ENCODE measurements around the gene SRSF3.
"Not testable (repeated sequence)": the region's sequence is repeated elsewhere in the genome, so short reads cannot be mapped to it uniquely, and the experiment has no call there.

The SRSF3 gene

DNA sequence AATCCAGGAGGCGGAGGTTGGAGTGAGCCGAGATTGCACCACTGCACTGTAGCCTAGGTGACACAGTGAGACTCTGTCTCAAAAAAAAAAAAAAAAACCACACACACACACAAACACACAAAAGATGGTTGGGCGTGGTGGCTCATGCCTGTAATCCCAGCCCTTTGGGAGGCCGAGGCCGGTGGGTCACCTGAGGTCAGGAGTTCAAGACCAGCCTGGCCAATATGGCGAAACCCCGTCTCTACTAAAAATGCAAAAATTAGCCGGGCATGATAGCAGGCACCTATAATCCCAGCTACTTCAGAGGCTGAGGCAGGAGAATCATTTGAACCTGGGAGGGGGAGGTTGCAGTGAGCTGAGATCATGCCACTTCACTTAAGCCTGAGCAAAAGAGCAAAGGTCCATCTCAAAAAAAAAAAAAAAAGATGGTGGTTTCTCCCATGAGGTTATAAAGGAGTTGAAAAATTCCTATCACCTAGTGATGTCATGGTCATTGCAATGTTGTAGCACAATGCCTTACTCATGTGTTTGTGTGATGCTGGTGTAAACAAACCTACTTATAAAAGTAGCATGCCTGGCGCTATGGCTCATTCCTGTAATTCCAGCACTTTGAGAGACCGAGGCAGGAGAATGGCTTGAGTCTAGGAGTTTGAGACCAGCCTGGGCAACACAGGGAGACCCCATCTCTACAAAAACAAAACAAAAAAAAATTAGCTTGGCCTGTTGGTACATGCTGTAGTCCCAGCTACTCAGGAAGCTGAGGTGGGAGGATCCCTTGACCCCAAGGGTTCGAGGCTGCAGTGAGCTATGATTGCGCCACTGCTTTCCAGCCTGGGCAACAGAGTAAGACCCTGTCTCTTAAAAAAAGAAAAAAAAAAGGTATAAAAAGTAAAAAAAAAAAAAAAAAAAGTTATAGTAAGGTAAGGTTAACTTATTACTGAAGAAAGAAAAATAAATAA lies 21.5 kb upstream of the SRSF3 start:
- not testable (repeated sequence) for FAIRE-seq

DNA sequence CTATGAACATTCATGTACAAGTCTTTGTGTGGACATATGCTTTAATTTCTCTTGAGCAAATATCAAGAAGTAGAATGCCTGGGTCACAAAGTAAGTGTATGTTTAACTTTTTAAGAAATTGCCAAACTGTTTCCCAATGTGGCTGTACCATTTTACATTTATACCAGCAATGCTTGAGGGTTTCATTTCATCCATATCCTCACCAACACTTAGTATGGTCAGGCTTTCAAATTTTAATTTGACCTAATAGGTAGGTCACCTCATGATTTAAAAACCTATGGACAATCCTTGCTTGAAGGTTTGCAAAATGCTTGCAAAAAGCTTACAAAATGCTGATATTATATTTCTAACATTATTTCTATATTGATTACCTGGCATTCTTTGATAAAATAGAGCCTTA lies 19.5 kb upstream of the SRSF3 start:
- no peak for FAIRE-seq
- DNase-seq (ENCODE audit: extremely low spot score, insufficient read length, low read depth): no peak

More for the DNA sequence above, 21.5 kb upstream of the SRSF3 start:
- not testable (repeated sequence) for DNase-seq (ENCODE audit: extremely low spot score, insufficient read length, low read depth)

DNA sequence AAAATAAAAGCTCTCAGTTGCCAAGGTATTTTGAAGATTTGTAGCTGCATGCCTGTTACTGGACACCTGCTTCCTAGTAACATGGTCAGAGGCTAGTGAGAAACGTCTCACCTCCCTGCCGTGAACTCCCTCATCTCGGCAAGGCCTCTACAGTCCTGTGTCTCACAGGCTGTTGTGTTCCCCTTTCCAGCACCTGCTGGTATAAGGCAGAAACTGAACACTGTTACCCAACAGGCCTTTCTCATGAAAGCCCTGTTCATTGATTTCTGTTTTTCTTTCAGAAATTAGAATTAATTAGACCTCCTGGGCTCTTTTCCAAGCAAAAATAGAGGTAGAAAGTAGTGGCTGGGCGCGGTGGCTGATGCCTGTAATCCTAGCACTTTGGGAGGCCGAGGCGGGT lies 17.6 kb upstream of the SRSF3 start:
- DNase-seq (ENCODE audit: extremely low spot score, insufficient read length, low read depth) (no peak), FAIRE-seq (no peak)

DNA sequence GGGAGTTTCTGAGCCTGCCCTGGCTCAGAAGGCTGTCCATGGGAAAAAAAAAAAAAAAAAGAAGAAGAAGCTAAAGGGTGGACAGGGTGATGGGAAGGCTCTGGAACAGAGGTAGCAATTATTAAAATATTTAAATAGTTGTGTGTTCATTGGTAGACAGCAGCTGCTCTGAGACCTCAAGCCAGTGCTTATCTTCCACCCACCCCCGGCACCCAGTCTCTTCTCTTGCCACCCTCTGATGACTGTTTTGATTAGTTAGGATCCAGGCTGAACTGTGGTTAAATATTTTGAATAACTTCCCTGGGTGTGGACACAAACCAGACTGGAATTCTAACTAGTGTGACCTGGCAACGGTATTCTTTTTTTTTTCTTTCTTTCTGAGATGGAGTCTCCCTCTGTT lies 16.9 kb upstream of the SRSF3 start:
- DNase-seq (ENCODE audit: extremely low spot score, insufficient read length, low read depth) (no peak), FAIRE-seq (no peak)

DNA sequence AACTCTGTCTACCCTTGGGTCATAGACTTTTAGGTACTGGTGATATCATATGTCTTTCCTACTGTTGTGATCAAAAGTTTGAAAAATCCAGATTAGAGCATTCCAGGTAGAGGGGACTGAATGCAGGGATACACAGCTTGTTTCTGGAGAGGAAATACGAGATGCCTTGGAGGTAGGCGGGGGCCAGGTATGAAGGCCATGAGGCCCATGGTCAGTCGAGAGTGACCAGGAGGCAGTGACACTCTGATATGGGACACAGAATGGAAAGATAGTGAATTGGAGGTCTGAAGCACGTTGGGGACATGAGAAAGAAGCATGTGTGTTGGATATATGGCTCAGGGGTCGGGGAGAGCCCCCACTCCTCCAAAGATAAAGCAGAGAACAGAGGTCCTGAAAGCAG lies 16.1 kb upstream of the SRSF3 start:
- no peak for DNase-seq (ENCODE audit: extremely low spot score, insufficient read length, low read depth)
- no peak for FAIRE-seq

DNA sequence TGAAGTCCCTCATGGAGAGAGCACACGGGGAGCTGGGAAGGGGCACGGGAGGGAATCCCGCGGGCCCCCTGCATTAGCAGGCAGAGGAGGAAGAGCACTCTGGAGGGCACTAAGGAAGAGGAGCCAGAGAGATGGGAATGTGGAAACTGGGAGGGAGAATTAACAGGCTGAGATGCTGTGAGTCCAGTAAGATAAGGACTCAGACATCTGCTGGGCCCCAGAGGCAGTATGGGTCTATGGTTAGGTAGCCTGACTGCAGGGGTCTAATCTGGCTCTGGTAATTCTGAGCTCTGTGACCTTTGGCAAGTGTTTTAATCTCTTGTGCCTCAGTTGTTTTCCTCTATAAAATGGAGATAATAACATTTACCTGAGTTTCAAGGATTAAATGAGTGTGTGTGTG lies 15.7 kb upstream of the SRSF3 start:
- no peak for DNase-seq (ENCODE audit: extremely low spot score, insufficient read length, low read depth)
- FAIRE-seq: no peak

DNA sequence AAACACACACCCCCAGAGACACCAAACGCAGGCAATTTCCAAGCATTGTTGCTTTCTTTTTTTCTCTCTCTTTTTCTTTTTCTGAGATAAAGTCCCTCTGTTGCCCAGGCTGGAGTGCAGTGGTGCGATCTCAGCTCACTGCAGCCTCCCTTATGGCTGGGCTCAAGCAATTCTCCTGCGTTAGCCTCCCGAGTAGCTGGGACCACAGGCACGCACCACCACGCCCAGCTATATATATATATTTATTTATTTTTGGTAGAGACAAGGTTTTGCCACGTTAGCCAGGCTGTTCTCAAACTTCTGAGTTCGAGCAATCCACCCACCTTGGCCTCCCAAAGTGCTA lies 14.0 kb upstream of the SRSF3 start:
- FAIRE-seq: no peak
- no peak for DNase-seq (ENCODE audit: extremely low spot score, insufficient read length, low read depth)

DNA sequence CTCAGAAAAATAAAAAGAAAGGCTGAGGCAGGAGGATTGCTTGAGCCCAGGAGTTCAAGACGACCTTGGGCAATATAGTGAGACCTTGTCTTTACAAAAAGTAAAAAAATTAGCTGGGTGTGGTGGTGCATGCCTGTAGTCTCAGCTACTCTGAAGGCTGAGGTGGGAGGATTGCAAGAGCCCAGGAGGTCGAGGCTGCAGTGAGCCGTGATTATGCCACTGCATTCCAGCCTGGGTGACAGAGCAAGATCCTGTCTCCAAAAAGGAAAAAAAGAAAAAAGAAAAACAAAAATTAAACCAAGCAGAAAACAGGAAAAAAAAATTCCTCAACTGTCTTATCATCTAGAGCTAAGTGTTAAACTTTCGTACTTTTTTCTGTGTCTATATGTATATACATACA lies 12.4 kb upstream of the SRSF3 start:
- FAIRE-seq (no peak), DNase-seq (ENCODE audit: extremely low spot score, insufficient read length, low read depth) (no peak)

DNA sequence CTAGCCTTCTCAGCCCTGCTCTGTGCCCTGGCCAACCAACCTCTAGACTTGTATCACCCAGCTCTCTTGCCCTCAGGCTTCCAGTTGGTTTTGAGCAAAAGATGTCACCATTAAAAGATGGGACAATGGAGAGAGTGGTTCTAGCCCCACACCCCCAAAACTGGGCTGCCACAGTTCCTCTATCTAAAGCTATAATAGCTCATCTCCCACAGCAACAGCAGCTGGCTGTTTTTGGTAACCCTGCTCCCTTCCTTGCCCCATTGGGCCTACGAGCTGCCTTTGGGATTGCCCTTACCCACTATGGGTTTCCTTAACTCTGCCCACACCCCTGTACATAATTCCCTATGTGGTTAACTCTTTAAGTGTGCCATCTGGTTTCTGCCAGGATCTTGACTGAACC lies 7.6 kb upstream of the SRSF3 start:
- no peak for FAIRE-seq
- no peak for DNase-seq (ENCODE audit: extremely low spot score, insufficient read length, low read depth)

DNA sequence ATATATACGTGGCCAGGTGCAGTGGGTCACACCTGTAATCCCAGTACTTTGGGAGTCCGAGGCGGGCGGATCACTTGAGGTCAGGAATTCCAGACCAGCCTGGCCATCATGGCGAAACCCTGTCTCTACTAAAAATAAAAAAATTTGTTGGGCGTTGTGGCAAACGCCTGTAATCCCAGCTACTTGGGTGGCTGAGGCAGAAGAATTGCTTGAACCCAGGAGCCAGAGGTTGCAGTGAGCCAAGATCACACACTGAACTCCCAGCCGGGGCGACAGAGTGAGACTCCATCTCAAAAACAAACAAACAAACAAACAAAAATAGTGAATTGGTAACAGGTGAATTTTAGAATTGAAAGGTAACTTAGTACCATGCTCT lies 5.1 kb upstream of the SRSF3 start:
- not testable (repeated sequence) for DNase-seq (ENCODE audit: extremely low spot score, insufficient read length, low read depth); FAIRE-seq

DNA sequence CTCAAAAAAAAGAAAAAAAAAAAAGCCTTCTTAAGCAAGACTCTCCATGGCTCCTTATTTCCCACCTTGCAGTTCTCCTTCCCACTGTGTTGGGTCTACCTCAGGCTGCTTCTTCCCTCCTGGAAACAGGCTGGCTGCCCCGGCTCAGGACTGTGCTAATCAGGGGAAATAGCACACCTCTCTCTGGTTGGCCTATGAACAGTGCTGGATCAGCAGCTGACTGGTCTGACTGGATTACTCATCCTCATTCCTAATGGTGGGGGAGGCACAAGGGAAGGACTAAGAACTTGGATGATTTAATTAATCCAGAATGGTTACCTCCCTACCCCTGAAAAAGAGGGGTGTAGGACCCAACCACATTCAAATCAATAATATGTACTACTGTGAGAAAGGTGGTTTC lies 3.9 kb upstream of the SRSF3 start:
- no peak for DNase-seq (ENCODE audit: extremely low spot score, insufficient read length, low read depth)
- FAIRE-seq: no peak

DNA sequence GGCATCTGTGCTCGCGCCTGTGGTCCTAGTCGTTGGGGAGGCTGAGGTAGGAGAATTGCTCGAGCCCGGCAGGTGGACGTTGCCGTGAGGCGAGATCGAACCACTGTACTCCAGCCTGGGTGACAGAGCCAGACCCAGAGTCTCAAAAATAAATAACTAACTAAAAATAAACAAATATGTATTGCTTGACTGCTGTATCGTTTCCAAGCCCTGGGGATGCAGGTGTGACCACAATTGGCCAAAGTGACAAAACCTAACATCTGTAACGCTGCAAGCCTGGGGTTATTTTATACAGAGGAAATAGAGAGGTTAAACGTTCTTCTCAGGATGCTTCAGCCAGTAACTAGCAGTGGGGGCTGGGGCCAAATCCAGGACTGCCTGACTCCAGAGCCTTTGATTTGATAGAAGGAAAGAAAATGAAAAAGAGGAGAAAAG lies 1.9 kb upstream of the SRSF3 start:
- DNase-seq (ENCODE audit: extremely low spot score, insufficient read length, low read depth) (no peak), FAIRE-seq (peak; percentile 86)

DNA sequence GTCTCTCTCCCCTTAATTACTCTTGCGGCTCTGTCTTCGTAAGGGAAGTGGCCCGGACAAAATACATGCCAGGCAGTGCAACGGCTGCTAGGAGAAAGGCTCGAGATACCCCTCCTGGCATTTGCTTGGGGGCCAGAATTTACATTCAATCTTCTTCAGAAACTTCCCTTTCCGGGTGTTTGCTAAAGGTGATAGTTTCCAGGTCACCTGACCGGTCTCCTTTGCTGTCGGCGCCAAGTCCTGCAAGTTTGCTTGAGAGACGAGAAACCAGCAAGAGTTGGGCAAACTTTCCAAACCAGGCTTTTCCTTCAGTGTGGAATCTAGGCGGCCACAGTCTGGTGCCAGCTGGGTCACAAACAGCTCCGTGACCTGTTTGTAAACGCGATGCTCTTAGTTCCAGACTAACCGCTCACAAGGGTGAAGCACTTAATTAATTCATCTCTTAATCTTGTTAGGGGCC lies 563 bp upstream of the SRSF3 start:
- FAIRE-seq: peak; percentile 53
- no peak for DNase-seq (ENCODE audit: extremely low spot score, insufficient read length, low read depth)

DNA sequence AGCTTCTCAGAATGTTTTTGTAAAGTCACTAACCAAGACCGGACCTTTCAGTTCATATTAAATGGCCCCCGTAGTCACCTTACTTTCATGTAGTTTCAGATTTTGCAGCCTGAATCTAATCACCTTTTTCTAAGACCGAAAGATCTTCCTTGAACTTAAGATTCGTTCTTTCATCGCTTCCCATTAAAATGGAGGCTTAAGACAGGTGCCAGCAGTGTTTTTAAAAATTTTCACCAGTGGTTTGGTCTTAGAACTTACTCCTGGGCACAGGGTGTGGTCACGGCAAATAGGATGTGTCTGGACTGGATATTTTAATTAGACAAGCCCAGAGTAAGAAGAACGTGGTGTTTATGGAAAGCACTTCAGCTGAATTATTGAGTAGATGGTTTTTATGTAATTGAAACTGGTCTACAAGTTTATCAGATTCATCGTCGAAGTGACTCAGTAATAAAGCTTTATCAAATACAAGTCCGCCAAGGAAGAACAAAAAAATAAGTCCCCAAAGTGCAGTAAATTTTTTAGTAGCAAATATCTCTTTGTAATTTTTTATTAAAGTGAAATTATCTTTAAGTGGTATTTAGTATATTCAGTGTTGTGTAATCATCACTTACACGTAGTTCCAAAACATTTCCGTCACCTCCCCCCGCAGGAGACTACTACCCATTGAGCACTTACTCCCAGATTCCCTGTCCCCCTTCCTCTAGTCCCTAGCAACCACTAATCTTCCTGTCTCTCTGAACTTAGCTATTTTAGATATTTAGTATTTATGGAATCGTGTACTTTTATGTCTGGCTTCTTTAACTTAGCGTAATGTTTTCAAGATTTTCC lies 868 bp downstream of the SRSF3 start:
- DNase-seq (ENCODE audit: extremely low spot score, insufficient read length, low read depth) (no peak), FAIRE-seq (no peak)

DNA sequence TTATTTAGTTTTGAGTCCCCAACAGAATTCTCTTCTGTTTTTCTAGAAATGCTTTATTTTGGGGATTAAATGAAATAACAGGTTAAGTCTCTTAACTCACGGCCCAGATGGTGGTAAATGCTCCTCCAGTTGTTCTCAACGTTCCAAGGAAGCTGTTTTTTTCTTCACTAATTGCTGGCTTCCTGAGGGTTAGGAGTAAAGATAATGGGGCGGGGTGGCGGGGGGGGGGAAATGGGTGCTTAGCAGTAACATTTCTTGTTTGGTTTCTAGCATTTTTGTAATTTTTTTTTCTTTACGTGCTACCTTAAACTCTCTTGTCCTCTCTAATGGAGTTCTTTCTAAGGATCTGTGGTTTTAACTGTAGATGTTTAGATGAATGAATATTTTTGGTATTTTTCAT lies 2.2 kb downstream of the SRSF3 start:
- no peak for DNase-seq (ENCODE audit: extremely low spot score, insufficient read length, low read depth)
- no peak for FAIRE-seq

DNA sequence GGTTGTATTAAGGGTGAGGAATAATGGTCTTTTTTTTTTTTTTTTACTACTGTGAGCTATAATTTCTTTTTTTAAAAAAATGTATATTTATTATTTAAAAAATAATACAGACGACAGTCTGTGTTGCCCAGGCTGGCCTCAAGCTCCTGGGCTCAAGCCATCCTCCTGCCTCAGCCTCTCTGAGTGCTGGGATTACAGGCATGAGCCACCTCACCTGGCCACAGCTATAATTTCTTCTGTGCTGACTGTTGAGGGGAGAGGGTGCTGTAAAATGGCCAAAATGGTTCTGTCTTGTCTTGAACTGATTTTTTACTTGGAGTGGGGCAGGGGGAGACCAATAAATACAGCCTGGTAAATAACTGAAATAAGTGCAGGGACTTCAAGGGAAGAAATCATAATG lies 3.6 kb downstream of the SRSF3 start:
- no peak for FAIRE-seq

DNA sequence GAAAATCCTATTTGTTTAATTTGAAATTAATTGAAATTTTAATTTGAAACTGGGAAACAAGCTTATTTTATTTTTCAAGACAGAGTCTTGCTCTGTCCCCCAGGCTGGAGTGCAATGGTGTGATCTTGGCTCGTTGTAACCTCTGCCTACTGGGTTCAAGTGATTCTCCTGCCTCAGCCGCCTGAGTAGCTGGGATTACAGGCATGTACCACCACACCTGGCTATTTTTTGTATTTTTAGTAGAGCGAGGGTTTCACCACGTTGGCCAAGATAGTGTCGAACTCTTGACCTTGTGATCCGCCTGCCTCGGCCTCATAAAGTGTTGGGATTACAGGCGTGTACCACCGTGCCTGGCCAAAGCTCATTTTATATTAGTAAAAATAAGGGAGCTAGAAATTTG lies 4.2 kb downstream of the SRSF3 start:
- FAIRE-seq (no peak), DNase-seq (ENCODE audit: extremely low spot score, insufficient read length, low read depth) (no peak)

More for the DNA sequence above, 3.6 kb downstream of the SRSF3 start:
- DNase-seq (ENCODE audit: extremely low spot score, insufficient read length, low read depth): no peak

DNA sequence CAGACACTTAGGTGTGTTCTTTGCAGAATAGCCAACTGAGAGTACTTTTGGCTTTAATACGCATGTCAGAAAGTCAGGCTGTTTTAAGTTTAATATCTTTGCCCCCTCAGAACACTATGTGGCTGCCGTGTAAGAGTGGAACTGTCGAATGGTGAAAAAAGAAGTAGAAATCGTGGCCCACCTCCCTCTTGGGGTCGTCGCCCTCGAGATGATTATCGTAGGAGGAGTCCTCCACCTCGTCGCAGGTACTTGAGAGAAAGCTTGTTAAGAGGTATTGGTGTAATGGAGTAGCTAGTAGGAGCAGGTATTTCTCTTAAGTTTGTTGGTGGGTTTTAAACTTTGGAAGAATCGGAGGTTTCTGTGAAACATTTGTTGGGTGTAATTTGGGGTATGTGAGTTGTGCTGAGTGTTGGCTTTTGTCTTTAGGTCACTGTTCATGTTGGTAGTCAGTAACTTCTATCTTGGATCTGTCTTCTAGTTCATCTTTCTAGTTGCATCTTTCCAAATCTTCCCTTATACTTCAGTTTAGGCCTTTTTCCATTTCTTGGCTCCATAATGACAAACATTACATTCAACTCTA lies 4.7 kb downstream of the SRSF3 start:
- DNase-seq (ENCODE audit: extremely low spot score, insufficient read length, low read depth): no peak
- FAIRE-seq: no peak

DNA sequence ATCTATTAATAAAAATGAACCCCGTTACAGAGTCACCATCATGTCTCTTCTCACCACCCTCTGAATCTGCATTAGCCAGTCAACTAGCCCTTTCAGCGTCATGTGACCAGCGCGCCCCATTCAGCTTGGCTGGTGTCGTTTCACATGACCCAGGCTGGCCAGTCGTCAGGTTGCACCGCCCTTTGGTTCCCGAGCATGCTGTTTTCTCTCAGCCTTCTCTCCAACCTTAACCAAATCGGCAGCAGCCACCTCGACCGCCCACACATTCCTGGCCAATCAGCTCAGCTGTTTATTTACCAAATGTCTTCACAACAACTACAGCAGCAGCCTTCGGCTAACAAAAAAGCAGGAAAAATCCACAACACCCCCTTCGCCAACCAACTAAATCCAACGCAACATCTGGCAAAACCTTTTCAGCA lies 5.6 kb downstream of the SRSF3 start:
- FAIRE-seq (no peak), DNase-seq (ENCODE audit: extremely low spot score, insufficient read length, low read depth) (no peak)

DNA sequence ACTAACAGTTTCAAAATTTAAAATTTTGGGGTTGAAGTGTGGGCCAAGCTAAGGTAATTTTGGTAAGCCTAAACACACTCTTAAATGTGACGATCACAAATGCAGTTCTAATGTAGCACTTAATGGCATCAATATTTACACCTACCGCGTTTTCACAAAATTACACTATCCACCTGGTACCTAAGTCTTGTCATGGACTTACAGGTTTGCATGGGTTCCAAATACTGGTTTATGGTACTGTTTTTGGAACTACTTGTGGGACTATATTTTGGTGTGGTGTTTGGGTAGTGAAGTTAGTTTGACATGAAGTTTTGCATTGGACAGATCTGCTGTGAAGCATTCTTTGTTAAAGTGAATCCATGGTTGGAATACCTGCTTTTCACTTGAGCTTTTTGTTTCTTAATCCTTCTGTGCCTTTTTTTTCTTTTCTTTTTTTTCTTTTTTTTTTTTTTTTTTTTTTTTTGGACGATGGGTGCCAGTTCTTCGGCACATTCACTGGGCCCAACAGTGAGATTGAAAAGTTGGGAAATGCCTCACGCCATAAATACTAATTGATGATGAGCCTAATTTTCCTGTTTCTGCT lies 6.5 kb downstream of the SRSF3 start:
- DNase-seq (ENCODE audit: extremely low spot score, insufficient read length, low read depth) (no peak), FAIRE-seq (no peak)
